Activated naive CD4-positive, alpha-beta T cell treated with anti-CD3 and anti-CD28 coated beads, Interleukin-2, amount 50 U/mL, for 72 hours (primary cell): Measurements from ENCODE around the gene ACTN3. TPM values are rescaled to one million over a fixed set of nuclear protein-coding genes. Genes with fewer than 3 reads are reported as not detected.
A peak's percentile ranks its signal among the peaks of the same experiment; 100 is the strongest.
"Not testable (repeated sequence)": the region's sequence is repeated elsewhere in the genome, so short reads cannot be mapped to it uniquely, and the experiment has no call there.

Experiments used
- ATAC-seq, 2 donors: fragments of 150-1000 bp; cut with Tn5 transposase; 2 replicates each; pipeline ENCODE4 v1.10.0; 2021; ENCODE audit warnings: mild to moderate bottlenecking in 2 of 2, moderate library complexity in 2 of 2
- DNase-seq, 2 donors: peaks; one replicate each; pipeline ENCODE4 v3.0.0; 2021 to 2022; ENCODE audit warnings: low spot score in 2 of 2
- H3K27ac Mint-ChIP-seq, 2 donors: one replicate each; pipeline ENCODE4 v1.8.0; 2022; ENCODE audit warnings: mild to moderate bottlenecking in 2 of 2, mixed read lengths in 2 of 2
- H3K36me3 Mint-ChIP-seq, 2 donors: one replicate each; pipeline ENCODE4 v1.8.0; 2022; ENCODE audit warnings: mixed read lengths in 2 of 2
- H3K9me3 Mint-ChIP-seq, 2 donors: one replicate each; pipeline ENCODE4 v1.8.0; 2022; ENCODE audit warnings: mixed read lengths in 2 of 2
- total RNA-seq, 2 donors: library from RNA; stranded (reverse); gene quantifications; one replicate each; pipeline ENCODE4 v1.2.3, GENCODE V29; 2022

The ACTN3 gene
- total RNA-seq, 2 donors from 2014 or later = 0.31 to 0.57 TPM

DNA sequence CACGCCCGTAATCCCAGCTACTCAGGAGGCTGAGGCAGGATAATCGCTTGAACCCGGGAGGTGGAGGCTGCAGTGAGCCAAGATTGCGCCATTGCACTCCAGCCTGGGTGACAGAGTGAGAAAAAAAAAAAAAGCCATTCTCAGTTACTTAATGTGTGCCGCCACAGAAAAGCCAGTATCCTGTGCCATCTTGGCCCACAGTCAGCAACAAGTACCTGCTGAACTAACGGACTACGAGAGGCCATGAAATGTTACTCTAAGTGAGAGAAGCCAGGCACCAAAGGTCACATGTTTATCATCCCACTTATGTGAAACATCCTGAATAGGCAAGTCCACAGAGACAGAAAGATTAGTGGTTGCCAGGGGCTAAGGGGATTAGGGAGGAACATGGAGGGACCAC, 6.1 kb upstream of the ACTN3 start:
- H3K27ac Mint-ChIP-seq, H3K9me3 Mint-ChIP-seq, ATAC-seq, DNase-seq, H3K36me3 Mint-ChIP-seq: not testable (repeated sequence)

DNA sequence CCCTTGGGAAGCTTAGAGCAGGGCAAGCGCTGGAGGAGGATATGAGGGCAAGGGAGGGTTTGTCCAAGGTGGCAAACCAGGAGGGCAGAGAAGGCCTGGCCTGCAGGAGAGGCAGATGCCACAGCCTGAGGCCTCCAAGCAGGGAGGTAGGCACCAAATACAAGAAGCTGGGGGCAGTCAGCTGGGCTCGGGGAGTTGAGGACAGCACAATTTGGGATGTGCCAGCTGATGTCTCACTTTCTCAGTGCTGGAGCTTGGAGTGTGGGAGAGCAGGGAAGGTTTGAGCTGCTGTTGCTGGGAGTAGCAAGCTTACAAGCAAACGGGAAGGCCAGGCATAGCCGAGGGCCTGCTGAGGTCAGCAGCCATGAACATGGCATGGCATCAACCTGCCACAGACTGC, 4.8 kb upstream of the ACTN3 start:
- Mint-ChIP-seq H3K9me3 (no peaks in the 10 kb centered on the region), H3K27ac (peak overlapping the region; percentile 52 to 76), H3K36me3 (peaks cover 0 to 4% of the 10 kb centered on the region in 2 donors)
- ATAC-seq (no peak), DNase-seq (no peak)

DNA sequence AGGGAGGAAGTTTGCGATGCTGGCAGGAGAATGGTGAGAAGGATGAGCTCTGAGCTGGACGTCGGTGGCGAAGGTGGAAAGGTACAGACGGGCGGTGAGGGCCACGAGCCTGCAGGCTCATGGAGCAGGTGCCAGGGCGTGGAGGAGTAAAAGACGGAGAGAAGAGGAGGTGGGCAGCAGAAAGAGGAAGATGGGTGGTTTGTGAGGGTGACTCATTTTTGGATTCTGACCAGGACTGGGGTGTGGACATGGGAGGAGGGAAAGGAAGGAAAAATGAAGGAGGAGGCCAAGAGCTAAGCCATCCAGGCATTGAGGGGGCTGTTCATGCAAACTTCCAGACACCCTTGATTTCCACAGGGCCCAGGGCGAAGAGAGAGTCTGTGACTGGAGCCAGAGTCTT, 4.3 kb upstream of the ACTN3 start:
- ATAC-seq (no peak), DNase-seq (no peak)
- peaks cover 0 to 4% of the 10 kb centered on the region in 2 donors for H3K36me3 Mint-ChIP-seq
- no peaks in the 10 kb centered on the region for H3K9me3 Mint-ChIP-seq
- peak overlapping the region in 1 of 2 donors; percentile 76 for H3K27ac Mint-ChIP-seq

GRCh38 chr11:66543263-66544107, 3.2 kb upstream of the ACTN3 start:
- peak; percentile 36 to 65 for DNase-seq
- no peaks in the 10 kb centered on the region for H3K9me3 Mint-ChIP-seq
- peak overlapping the region; percentile 1 to 76 for H3K27ac Mint-ChIP-seq
- ATAC-seq = peak; percentile 10 to 45
- peaks cover 0 to 4% of the 10 kb centered on the region in 2 donors for H3K36me3 Mint-ChIP-seq

- H3K9me3 Mint-ChIP-seq, DNase-seq, H3K36me3 Mint-ChIP-seq, ATAC-seq: not testable (repeated sequence)
- H3K27ac Mint-ChIP-seq = peak overlapping the region; percentile 58 to 78
Observed at GRCh38 chr11:66544952-66545351, 1.8 kb upstream of the ACTN3 start.

DNA sequence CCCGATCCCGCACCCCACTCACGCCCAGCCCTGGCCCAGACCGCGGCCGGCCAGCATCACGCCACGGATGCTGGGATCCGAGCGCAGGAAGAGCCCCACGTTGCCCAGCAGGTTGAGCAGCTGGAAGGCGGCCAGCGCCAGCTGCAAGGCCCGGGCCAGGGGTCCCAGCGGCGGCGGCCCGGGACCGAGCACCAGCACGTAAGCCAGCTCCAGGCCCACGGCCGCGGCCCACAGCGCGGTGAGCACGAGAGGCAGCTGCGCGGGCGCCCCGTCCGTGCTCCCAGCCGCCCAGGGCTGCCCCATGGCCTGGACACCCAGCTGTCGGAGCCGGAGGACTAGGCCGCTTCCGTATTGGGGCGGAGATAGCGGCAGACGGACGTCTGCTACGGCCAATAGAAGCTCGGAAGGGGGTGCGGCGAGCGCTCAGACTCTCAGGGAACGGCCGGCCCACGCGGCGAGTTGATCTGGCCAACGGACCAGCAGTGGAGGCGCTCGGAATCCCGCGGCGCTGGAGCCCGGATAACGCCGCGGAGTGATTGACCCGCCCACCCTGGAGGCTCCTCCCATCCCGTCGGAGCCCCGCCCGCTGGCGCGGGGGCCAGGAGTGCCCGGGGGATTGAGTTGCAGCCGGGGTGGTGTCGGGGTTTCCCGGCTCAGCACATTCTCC, 869 bp upstream of the ACTN3 start, which contains the start of gene ZDHHC24:
TSS of gene ZDHHC24 (minus strand) at position 348 of the 667 bp plus-strand sequence. CDS start at position 303, 45 bp downstream.
- ATAC-seq = peak; percentile 93 to 94
- Mint-ChIP-seq H3K27ac (peak within 1 kb of the TSS; percentile 58 to 78), H3K9me3 (no peaks in the 10 kb centered on the region), H3K36me3 (peaks cover 0 to 4% of the 10 kb centered on the region in 2 donors)
- DNase-seq = peak; percentile 94 to 97

DNA sequence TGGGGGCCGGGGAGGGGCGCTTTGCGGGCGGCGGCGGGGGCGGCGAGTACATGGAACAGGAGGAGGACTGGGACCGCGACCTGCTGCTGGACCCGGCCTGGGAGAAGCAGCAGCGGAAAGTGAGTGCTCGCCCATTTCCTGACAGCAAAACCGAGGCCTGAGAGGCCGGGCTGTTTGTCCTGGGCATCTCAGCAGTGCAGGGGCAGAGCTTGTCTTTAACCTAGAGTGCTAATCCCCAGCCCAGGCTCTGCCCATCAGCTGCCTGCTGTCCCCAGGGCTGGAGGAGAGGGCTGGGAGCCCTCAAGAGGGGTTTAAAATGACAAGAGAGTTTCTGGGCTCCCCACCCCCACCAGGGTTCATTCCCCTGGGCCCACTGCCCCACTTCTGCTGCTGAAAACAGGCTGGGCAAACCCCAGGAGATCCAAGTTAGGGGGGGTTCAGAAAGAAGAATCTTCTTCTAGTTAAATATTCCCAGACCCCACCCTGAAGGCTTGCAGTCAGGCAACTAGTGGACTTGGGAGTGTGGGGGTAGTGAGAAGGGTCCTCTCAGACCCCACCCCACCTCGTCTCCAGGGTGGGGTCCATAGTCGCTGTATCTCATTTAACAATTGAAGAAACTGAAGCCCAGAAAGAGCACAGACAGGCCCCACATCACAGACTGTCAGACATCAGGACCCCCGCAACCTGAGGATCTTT, 411 bp downstream of the ACTN3 start:
- Mint-ChIP-seq H3K27ac (peak overlapping the region in 1 of 2 donors; percentile 76), H3K36me3 (peaks cover 0 to 4% of the 10 kb centered on the region in 2 donors), H3K9me3 (no peaks in the 10 kb centered on the region)
- DNase-seq = no peak
- no peak for ATAC-seq

- no peak overlapping the region for H3K27ac Mint-ChIP-seq
- ATAC-seq = no peak
- no peak for DNase-seq
- no peaks in the 10 kb centered on the region for H3K9me3 Mint-ChIP-seq
- peaks cover 0 to 4% of the 10 kb centered on the region in 2 donors for H3K36me3 Mint-ChIP-seq
Observed at GRCh38 chr11:66547662-66548009, 933 bp downstream of the ACTN3 start.

DNA sequence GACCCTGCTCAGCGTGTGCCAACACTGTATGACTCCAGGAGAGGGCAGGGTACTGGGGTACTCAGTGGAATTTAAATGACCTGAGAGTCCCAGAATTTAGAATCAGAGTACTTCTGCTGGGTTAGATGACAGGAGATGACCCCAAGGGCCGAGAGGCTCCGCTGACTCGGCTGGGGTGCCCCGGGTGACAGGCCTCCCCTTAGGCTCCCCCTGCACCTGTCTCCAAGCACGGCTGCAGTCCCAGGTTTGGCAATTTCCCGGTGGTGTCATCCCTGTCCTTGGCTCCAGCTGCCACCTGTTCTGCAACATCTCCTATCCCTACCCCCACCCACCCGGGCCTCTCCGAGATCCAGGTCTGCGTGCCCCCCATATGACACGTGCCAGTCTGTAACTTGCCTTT, 1.3 kb downstream of the ACTN3 start:
- no peaks in the 10 kb centered on the region for H3K9me3 Mint-ChIP-seq
- no peak for ATAC-seq
- H3K27ac Mint-ChIP-seq = no peak overlapping the region
- peaks cover 0 to 4% of the 10 kb centered on the region in 2 donors for H3K36me3 Mint-ChIP-seq
- DNase-seq = no peak

GRCh38 chr11:66548774-66549630, 2.3 kb downstream of the ACTN3 start:
- DNase-seq (no peak), ATAC-seq (no peak)
- H3K36me3 Mint-ChIP-seq = peaks cover 0 to 4% of the 10 kb centered on the region in 2 donors
- H3K27ac Mint-ChIP-seq = no peak overlapping the region
- no peaks in the 10 kb centered on the region for H3K9me3 Mint-ChIP-seq

GRCh38 chr11:66549696-66550095, 3.0 kb downstream of the ACTN3 start:
- no peak overlapping the region for H3K27ac Mint-ChIP-seq
- no peaks in the 10 kb centered on the region for H3K9me3 Mint-ChIP-seq
- ATAC-seq = no peak
- no peak for DNase-seq
- peaks cover 0 to 4% of the 10 kb centered on the region in 2 donors for H3K36me3 Mint-ChIP-seq

- H3K36me3 Mint-ChIP-seq = no peaks in the 10 kb centered on the region
- H3K9me3 Mint-ChIP-seq = no peaks in the 10 kb centered on the region
- no peak overlapping the region for H3K27ac Mint-ChIP-seq
- no peak for ATAC-seq
- DNase-seq = no peak
Observed at GRCh38 chr11:66550887-66551286, 4.2 kb downstream of the ACTN3 start.

- Mint-ChIP-seq H3K9me3 (no peaks in the 10 kb centered on the region), H3K36me3 (no peaks in the 10 kb centered on the region), H3K27ac (no peak overlapping the region)
- ATAC-seq (no peak), DNase-seq (no peak)
Observed at GRCh38 chr11:66554602-66555001, 7.9 kb downstream of the ACTN3 start.

GRCh38 chr11:66555416-66555815, 8.7 kb downstream of the ACTN3 start:
- Mint-ChIP-seq H3K36me3 (no peaks in the 10 kb centered on the region), H3K27ac (no peak overlapping the region), H3K9me3 (no peaks in the 10 kb centered on the region)
- no peak for DNase-seq
- ATAC-seq = no peak

DNA sequence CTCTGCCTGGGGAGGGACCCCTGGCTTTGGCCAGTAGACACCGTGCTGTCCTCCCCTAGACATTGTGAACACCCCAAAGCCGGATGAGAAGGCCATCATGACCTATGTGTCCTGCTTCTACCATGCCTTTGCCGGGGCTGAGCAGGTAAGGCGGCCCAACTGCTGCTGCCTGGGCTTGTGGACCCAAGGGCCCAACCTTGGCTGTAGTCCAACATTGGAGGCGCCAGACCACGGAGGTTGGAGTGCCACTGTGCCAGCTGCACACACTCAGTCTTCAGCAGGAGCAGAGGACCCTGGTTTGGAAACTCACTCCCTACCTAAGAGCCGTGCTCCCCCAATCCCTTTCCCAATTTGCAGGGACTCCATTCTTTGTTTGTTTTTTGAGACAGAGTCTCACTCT, 9.4 kb downstream of the ACTN3 start:
- no peaks in the 10 kb centered on the region for H3K9me3 Mint-ChIP-seq
- H3K36me3 Mint-ChIP-seq = no peaks in the 10 kb centered on the region
- ATAC-seq = no peak
- H3K27ac Mint-ChIP-seq = no peak overlapping the region
- no peak for DNase-seq

DNA sequence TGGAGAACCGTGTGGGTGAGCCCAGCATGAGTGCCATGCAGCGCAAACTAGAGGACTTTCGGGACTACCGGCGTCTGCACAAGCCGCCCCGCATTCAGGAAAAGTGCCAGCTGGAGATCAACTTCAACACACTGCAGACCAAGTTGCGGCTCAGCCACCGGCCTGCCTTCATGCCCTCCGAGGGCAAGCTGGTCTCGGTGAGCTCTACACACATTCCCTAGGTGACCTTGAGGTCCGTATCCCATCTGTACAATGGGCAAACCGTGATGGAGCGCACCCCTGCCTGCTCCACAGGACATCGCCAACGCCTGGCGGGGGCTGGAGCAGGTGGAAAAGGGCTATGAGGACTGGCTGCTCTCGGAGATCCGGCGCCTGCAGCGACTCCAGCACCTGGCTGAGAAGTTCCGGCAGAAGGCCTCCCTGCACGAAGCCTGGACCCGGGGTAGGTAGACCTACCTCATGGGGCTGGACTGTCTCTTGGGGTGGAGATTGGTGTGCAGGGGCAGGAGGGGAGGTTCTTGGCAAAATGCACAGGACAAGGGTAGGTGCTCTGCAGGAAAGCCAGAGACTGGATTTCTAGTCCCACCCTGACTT, 11.1 kb downstream of the ACTN3 start:
- no peak for DNase-seq
- ATAC-seq = no peak
- Mint-ChIP-seq H3K9me3 (no peaks in the 10 kb centered on the region), H3K27ac (no peak overlapping the region), H3K36me3 (no peaks in the 10 kb centered on the region)
